Tibial nerve (tissue), 4 donors: ENCODE measurements around the gene GLG1.

Source experiments
- CTCF ChIP-seq, 5 experiments: fragments of 200-600 bp in 3 of 5; fragments of 450-650 bp in 2 of 5; sonication (generic) in 3 of 5; IDR thresholded peaks; one replicate each; pipeline ENCODE4 v1.5.1; 2016 to 2019; ENCODE audit warnings: antibody characterized with exemption in 5 of 5, mild to moderate bottlenecking in 3 of 5, moderate library complexity in 2 of 5
- EP300 ChIP-seq, 2 donors: sonication (generic); formaldehyde crosslinking; IDR thresholded peaks; one replicate each; pipeline ENCODE4 v1.6.1; 2017; ENCODE audit warnings: antibody characterized with exemption in 2 of 2, mild to moderate bottlenecking in 1 of 2
- POLR2A ChIP-seq, 2 donors: fragments of 450-650 bp; IDR thresholded peaks; one replicate each; pipeline ENCODE4 v1.6.1; 2017; ENCODE audit warnings: antibody characterized with exemption in 2 of 2, mild to moderate bottlenecking in 2 of 2, moderate library complexity in 2 of 2

DNA sequence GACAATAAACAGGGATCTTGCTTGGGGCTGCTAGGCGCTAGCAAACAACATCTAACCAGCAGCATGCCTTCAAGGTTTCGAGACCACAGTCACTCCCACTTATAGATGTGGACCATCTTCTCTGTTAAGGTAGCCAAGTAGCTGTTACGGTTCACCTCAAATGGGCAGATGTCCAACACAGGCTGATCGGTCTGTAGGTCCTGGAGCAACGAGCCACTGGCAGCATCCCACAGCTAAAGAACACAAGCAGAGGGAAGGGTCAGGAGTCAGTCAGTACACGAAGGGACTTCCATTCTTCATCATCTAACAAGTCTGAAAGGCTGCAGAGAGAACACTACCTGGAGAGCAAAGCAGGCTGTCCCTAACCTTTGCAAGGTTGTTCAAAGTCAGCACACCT lies 16.9 kb upstream of the GLG1 start:
- TF ChIP-seq CTCF (IDR thresholded peaks at IDR 0.05) (no peak), POLR2A (IDR thresholded peaks at IDR 0.05) (no peak), EP300 (IDR thresholded peaks at IDR 0.05) (no peak)
